GM19025 (cell line): ENCODE measurements around the gene MIA3.

Experiments
- ATAC-seq: cut with Tn5 transposase; IDR thresholded peaks from one replicate; pipeline ENCODE4 v1.9.1; 2021; ENCODE audit warnings: mild to moderate bottlenecking, low read depth, moderate library complexity; ENCODE audit not compliant: unreplicated experiment

MIA3 gene

DNA sequence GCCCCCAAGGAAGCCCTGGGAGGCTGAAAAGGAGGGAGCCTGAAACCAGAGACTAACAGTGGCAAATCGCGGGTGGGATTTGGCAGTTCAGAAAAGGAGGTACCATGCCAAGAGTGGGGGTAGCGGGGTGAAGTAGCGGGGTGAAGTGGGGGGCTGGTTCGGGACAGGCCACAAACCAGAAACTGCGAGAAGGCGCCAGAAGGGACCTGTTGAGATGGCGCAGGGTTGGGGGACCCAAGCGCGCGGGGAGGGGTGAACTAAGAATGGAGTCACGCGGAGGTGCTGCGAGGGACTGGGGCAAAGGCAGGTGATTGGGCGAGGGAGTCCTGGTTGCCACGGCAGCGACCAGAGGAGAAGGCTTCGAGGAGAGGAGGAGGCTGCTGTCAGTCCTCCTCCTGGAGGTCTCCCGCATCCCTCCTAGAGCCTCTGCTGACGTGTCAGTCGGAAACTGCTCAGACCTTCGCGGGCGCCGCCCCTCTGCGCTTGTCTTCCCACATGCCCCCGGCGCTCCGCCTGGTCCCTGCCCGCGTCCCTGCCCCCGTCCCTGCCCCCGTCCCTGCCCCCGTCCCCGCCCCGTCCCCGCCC lies 438 bp upstream of the MIA3 start:
- peak; percentile 67 for ATAC-seq

DNA sequence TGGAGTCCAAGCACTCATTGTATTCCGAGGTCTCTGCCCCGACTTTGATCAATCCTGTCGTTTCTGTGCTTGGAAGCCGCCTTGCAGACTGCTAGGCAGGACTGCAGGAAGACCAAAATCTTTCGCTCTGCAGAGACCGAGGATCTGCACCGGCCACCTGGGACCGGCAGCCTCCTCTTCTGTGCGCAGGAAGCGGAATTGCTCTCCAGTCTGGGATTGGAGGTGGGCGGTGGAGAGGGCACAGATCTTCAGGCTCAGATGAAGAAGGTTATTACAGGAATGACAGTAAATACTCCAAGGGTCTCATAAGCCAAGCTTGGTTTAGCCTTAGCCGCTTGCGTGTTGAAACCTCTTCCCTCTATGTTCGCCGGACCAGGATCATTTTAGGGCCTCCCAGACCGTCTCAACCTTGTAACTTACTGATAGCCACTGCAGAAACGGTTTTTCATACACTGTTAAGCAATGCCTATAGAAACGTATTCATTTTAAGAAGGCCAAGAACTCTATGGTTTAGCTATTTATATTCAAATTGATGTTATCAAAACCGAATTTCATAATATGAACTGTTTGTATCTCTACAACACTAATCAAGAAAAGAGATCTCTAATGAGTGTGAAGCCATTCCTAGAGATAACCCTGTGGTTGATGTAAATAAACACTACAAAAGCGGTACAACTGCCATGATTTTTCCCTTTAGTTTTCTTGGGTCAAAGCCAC lies 1.1 kb downstream of the MIA3 start:
- ATAC-seq: no peak

DNA sequence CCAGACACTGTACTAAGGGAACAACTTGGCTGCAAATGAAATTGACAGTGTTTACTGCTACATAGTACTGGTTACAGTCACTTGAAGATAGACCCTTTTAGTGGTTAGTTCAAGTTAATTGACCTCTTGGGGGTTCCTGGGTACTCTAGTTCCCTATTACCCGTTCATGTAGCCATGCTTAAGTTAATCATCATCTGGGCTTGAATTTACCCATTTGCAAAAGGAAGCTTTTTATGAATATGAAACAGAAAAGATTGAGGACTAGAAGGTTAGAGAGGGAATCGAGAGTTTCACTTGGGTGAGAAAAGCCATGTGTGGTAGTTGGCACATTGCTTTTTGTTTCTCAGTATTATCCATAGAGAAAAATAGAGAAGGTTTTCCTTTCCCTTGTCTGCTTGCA lies 2.7 kb downstream of the MIA3 start:
- ATAC-seq: peak; percentile 56

GRCh38 chr1:222622765-222623164 lies 4.9 kb downstream of the MIA3 start:
- no peak for ATAC-seq

DNA sequence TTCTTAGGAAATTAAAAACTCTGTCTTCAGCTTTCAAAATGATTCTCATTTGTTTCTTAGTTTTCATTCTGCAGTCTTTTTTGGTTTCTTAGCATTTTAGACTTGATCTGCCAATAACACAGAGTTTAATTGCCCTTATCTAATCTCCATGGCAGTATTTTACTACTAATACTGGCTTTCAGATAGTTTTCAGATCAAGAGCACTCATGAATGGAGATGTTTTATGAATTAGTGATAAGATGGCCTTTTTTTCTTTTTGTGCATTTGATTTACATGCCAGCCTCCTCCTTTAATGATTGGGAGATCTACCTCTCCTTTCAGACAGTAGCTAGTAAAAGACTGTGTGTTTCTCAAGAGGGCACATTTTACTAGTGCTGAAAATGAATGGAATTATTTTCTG lies 5.6 kb downstream of the MIA3 start:
- ATAC-seq: no peak

GRCh38 chr1:222624214-222624613 lies 6.3 kb downstream of the MIA3 start:
- ATAC-seq: no peak

DNA sequence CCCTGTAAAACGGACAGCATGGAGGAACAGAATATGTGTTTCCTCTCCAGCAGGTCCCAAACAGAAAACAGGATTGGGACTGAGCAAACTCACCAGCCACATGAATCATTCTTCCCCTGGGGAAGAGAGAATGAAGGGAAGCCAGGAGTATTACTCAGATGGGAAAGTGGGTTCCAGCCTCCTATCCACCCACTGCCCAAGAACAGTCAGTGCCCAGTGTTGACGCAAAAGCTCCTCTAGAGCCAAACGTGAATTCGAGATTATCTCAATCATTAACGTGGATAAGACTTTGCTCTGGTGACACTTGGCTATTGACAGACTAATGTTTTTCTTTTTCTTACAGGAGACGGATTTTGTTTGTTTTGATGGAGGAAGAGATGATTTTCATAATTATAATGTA lies 9.3 kb downstream of the MIA3 start:
- ATAC-seq: no peak

GRCh38 chr1:222629921-222630535 lies 12.1 kb downstream of the MIA3 start:
- no peak for ATAC-seq

- no peak for ATAC-seq
Measured at GRCh38 chr1:222631611-222632208, 13.8 kb downstream of the MIA3 start.

DNA sequence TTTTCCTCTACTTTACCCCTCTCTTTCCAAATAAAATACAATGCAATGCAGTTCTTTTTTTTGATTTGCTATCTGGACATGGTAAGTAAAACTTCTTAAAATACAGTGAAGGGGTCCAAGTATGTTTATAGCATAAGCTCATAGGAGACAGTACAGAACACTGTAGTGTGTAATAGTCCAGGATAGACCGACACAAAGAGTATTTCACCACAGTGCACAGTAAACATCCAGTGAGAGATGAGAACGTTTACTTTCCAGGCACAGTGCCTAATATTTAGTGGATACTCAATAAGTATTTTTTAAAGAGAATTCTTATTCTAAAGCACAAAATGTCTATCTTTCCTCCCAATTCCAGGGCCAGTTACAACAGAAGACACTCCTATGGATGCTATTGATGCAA lies 14.9 kb downstream of the MIA3 start:
- no peak for ATAC-seq

DNA sequence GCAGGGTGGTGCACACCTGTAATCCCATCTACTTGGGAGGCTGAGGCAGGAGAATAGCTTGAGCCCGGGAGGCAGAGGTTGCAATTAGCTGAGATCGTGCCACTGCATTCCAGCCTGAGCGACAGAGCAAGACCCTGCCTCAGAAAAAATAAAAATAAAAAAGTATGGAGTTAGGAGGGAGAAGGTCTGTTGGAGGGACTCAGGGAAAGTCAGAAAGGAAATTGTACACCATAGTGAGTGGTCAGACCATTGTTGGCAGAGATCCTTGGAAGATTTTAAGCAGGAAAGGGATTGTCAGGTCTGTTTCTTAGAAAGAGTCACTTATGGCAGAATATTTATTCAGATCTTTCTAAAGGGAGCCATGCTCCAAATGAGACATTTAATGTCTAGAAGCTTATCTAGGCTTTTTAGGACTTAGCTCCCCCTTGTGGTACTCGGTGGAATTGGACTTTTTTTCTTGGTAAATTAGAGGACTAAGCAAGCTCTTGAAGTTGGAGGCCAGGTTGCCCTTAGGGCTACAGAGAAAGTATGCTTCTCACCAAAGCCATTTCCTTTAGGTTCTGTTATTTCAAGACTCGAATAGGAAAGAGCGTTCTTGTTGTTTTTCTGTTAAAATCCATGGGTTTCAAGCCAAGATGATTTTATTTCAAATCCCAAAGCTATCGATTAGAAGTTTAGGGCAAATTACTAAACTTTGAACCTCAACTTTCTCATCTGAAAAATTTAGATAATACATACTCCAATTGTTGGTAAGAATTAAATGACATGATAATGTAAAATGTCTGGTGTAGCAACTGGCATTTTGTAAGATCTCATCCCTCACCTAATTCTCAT lies 16.5 kb downstream of the MIA3 start:
- peak; percentile 60 for ATAC-seq

DNA sequence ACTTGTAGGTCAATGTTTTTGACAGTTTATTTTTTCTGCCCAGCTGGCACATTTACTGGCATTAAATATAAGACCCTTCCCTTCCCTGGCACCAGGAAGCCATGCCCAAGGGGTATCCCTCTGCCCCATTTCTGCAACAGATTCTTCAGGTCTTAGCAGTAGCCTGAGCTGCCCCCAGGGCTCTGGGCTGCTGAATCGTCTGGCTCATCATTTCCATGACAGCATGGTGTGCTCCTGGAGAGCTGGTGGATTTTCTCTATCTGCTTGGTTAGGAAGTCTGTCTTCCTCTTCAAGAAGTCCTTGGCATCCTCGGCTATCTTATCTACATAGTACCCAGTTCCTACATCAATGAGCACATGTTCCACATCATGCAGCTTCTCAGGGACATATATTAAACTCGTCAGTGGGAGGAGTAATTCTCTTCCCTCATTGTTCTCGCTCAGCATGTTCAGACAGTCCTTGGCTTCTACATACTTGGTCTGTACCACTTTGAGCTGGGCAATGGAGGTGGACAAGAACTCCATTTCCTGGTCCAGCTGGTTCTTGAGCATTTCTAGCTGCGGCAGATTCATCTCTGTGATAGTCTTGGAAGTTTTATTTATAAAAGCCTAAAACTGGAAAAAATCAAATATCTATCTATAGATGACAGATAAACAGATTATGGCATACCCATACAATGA lies 23.5 kb downstream of the MIA3 start:
- no peak for ATAC-seq

- no peak for ATAC-seq
Measured at GRCh38 chr1:222642468-222642867, 24.6 kb downstream of the MIA3 start.

DNA sequence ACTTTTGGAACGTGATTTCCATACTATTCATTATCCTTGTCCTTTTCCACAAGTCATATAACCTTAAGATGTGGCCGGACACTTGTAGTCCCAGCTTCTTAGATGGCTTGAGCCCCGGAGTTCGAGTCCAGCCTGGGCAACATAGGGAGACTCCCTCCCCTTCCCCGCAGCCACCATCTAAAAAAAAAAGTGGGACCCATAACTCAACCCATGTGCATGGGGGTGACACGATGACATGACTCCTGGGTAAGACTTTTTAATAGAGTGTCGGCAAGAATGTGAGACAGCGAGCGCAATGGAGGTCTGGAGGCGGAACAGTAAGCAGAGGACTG lies 25.7 kb downstream of the MIA3 start:
- ATAC-seq: peak; percentile 6

DNA sequence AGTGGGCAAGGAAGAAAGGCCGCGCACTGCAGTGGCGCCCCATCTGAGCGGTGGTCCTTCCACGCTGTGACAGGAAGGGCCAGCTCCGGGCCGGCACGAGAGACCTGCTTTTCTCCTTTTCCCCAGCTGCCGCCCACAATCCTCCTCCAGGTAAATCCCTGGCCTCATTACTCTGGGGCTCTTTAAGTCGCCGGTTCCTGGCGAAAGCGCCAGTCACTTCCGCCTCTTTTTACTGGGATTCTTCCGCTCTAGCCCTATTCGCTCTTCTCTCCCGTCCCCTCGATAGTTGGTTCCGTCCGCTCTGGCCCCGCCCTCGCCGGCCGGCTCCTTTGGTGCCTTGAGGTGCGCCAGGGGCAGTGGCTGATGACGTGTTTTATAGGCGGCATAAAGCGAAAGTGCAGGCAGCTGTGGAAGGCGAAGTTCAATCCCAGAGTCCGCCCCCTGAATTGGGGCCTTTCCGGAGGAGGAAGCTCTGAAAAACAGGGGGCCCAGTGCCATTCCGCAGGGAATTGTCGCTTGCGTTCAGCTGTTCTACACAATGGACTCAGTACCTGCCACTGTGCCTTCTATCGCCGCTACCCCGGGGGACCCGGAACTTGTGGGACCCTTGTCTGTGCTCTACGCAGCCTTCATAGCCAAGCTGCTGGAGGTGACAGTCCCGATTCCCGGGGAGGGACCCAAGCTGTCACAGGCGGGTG lies 26.2 kb downstream of the MIA3 start:
- ATAC-seq: peak; percentile 96

- no peak for ATAC-seq
Measured at GRCh38 chr1:222644636-222644980, 26.7 kb downstream of the MIA3 start.

GRCh38 chr1:222652676-222653075 lies 34.8 kb downstream of the MIA3 start:
- ATAC-seq: no peak

DNA sequence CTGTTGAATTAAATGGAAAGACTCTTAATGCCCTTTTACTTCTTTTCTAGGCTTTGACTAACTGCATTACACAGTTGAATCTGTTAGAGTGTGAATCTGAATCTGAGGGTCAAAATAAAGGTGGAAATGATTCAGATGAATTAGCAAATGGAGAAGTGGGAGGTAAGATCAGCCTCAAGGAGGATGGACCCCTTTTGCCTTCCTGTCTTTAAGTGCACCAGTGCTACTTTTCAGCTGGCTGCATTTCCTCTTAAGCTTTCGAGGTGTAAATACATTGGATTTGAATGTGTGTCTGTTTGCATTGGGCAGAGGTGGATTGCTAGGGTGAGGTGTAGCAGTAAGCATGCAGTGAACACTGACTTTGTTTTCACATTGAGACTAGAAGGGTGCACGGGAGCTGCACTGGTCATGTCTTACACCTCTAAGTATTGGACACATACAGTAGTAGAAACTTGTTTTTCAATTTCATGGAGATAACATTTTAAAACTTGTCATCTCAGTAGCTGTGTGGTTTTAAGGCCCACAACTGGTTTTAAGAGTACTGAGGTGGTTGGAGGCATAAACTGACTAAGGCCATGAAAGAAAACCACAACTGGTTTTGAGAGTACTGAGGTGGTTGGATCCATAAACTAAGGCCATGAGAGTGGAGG lies 35.4 kb downstream of the MIA3 start:
- peak; percentile 47 for ATAC-seq

- ATAC-seq: peak; percentile 96
Measured at GRCh38 chr1:222654849-222655248, 37.0 kb downstream of the MIA3 start.
